NCI-H2081 (cell line): ENCODE results near the gene HS6ST2.

Experiments
- DNase-seq, 2 experiments: peaks; one replicate each; lab custom pipeline; 2025; lab: John Stamatoyannopoulos, UW

HS6ST2 gene

DNA sequence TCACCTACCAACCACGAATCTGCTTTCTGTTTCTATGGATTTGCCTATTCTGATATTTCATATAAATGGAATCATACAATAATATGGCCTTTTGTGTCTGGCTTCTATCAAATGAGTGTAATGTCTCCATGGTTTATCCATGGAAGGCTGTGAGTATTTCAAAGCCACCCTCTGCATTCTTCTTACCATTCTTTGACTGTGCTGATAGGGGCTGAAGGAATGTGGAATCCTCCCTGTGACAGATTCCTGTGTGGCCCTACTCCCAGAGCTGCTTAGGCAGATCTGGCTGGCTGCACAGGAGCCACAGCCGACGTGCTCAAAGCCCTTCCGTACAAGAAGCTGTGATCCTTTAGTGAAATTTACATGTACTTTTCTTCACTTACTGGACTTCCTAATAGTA, 163.2 kb downstream of the HS6ST2 start:
- DNase-seq: no peak

DNA sequence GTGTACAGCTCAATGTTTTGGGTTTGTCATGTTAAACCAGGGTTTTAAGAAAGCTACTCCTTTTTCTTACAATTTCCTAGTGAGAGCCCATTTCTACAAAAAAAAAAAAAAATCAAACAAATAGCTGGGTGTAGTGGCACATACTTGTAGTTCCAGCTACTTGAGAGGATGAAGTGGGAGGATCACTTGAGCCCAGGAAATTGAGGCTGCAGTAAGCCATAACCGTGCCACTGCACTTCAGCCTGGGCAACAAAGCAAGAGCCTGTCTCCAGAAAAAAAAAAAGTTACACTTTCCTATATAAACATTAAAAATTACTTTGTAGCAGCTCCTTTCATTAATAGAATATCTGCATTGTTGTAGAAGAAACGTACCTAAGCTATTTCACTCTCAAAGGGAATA, 166.7 kb downstream of the HS6ST2 start:
- DNase-seq: no peak

DNA sequence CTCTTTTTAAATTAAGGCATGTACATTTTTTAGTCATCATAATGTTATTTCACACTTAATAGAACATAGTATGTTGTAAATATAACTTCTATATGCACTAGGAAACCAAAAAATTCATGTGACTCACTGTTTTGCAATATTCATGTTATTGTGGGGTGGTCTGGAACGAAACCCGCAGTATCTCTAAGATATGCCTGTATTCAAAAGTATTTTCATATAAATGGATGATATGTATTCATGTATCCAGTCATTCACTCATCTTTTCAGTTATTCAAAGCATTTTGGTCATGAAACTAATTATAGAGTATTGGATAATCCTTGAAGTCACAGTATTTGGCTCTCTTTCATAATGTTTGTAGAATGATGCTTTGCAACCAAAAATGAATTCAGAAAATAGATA, 168.1 kb downstream of the HS6ST2 start:
- DNase-seq: no peak

DNA sequence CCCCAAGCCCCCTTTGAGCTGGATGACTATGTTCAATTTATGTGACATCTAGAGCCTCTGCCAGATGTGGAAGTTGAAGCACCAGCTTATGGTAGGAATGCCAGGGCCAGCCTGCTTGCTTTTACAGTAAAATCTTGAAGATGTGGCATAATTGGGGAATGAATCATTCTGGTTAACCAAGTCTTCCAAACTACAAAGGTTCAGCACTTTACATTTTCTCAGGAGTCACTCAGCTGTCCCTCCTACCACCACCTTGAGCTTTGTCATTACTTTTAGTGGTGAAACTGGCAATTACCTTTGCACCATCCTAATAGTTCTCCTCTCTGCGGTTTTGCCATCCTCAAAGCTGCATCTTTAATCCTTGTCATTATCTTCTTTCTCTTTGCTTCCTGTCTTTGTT, 172.2 kb downstream of the HS6ST2 start:
- DNase-seq: no peak

DNA sequence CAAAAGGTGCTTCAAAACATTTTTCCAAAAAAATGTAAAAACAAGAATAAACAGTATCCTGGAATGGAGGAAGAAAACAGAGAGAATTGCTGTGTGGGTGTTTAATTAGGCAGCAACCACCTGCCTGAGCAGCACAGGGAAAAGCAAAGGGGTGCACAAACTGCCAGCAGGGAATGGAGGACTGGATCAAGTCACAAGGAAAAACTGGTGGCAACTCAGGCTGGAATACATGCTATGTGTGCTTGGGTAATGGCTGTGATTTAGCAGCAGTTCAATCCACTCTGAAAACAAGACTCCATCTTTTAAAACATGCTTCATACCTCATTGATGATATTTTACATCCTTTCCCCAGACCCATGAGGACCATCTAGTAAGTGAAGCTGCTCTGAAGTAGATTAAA, 179.5 kb downstream of the HS6ST2 start:
- peak in 1 of 2 experiments; percentile 4 for DNase-seq

DNA sequence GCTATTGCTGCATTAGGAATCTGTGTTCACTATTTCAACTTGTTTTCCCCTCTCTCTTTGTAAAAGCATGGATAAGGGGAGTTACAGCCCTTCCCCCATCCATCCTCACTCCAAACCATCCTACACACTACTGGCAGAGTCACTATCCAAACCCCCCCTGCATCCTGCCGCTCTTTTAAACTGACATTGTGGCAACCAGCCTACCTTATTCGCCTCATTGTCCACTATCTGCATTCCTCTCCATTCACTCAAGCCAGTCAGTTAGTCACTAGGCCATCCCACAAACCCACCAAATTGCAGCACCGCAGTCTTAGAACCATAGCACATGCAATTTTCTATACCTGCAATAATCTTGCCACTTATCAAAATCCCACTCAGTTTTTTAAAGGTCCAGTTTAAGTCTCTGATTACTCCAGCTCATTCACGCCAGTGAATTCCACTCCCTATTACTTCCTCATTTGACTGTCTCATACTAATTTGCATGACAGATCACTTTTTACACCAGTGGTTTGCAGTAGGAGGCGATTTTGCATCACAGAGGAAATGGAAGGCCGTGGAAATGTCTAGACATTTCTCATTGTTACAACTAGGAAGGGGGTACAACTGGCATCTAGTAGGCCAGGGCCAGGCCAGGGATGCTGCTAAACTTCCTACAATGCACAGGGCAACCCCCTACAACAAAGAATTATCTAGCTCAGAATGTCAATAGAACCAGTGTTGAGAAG, 181.8 kb downstream of the HS6ST2 start:
- no peak for DNase-seq

DNA sequence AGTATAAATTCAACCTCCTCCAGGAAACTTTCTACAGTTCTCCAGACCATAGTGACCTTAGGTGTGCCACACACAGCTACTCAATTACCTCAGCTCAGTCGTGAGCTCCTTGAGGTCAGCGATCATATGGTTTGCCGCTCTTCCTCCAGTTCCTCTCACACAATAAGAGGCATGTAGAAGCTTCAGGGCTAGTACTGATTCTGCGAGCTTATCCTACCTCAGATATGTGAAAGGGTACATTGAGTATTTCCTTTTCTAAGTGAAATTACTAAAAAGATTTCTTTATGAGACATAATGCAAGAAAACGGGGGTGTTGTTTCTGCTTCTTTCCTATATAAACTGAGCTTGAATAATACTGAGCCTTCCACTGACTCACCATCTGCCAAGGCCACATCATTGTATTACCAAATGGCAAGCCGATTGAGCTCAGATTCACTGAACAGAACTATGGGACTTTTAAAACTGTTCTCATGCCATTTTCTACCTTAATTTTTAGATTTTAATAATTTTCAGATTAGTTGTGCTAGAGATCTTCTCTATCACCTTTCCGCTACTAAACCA, 183.1 kb downstream of the HS6ST2 start:
- no peak for DNase-seq

DNA sequence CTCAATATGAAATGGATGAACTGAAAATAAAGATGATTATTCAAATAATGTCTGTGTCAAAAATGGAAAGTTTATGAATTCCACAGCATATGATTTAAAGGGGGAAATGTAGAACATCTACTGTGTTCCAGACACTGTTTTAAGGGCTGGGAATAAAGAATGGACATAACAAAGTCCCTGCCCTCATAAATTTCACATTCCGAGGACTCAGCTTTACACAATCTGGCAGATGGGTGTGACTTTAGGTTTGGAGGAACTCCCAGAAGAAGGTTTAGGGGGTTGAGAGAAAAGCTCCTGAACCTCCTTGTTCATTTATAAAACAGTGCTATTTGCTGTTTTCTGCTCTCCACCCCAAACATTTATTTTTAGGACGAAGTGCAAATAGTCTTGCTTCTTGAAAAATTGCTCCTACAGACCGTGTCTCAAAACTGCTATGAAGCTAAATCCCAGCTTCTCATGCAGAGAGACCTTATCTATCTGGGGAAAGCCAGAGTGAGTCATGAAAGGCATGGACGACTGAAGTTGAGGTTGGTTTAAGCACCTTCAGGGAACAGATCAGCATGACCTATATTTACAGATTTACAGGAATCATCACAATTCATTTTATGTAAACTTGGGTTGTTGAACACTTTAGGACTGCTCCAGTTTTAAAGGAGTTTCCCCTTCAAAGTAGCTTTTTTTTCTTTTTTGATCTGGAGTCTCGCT, 184.3 kb downstream of the HS6ST2 start:
- no peak for DNase-seq

DNA sequence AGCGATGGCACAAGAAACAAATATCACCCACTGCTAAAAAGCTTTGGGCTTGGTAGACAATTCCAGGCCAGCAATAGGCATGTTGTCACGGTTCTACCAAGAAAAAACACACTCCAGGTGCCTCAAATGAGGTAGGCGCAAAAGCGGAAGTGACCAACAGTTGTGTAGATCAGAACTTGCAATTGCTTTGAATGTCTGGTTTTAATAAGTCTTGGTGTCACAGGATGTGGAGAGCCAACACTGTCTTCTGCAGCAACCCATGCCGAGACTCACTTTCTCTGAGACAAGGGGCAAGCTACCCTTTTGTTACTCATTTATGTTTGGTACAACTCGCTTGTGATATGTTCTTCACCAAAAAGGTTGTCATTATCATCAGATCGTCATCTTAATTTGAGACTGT, 188.8 kb downstream of the HS6ST2 start:
- DNase-seq: no peak

DNA sequence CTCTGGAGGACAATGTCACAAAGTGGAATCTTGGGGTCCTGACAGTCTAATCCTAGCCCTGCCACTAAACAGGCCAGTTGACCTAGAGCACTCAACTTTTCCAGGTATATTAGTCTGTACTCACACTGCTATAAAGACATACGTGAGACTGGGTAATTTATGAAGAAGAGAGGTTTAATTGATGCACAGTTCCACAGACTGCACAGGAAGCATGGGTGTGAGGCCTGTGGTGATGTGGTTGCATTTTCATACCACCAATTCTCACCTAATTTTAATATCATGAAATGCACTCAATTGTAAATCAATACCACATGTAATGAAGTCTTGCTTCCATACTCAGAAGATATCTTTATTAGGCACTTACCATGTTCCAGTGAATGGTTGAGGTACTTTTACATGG, 192.0 kb downstream of the HS6ST2 start:
- no peak for DNase-seq

DNA sequence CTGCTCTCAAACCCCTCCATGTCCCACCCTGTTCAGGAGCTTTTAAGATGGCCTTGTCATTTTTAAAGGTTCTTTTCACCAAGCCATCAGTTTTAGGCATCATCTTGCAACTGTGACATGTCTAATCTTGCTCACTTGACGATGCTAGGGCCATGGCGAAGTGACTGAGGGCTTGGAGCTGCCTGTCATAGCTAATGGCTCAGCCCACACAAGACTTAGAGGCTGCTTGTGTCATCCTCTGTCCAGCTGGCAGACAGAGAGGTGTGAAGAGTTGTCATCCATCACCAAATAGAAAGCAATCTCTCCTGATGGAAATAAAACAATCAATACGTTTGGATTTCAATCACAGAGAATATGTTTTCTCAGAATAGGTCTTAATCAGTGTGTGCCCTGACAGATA, 194.9 kb downstream of the HS6ST2 start:
- no peak for DNase-seq

DNA sequence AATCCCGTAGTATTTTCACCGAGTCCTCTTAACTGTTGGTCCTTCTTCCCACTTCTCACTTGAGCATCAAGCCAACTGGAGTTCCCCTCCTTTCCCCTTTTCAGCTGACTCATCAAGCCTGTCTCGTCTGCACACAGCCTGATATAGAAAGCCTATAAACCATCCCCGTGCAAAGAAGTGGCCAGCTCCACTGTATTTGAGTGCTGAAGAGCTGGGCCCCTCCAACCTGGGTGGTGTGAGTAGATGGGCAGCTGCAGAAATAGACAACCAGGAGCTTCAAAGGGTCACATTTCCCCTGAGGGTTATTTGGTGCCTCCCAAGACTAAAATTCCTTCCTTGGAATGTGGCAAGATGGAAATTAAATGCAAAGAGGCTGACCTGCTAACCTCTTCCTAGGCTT, 199.7 kb downstream of the HS6ST2 start:
- no peak for DNase-seq

DNA sequence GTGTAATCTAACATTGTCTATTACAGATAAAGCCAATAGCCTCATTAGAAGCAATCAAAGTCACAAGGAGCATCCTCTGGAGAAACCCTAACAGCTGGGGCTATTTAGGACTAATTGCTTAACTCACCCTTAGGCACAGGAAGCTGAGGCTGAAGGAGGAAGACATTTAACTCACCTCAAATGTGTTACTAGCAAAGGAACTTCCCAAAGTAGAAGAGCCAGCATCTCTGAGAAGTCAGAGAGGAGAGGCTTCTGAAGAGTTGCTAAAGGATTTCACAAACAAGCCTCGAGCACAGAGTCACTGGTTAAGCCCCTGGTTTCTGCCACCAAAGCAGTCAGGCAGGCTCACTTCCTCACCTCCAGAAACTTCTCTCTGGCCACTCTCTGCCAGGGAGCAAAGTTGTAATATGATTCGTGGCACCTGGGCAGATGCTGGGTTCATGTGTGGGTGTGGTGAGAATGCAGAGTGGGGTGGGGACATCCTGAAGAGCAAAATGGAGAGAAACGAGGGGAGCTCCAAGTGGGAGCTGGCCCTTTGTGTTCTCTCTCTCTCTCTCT, 201.3 kb downstream of the HS6ST2 start:
- no peak for DNase-seq

DNA sequence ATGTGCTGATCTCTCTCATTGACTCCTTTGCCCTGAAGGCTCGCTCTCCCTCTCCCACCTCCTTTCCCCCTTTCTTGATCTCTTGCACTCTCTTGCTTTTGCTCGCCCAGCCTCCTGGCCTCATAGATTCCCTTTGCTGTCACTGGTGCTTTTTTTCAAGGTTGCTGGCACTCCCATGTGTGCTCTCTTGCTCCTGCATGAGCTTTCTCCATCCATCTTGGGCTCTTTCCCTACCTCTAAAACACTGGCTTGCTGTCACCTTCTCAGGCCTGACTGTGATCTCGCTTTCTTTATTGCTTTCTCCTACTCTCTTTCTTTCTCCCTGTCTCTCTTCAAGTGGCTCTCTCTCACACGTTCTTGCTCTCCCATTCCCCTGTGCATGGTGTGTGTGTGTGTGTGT, 202.0 kb downstream of the HS6ST2 start:
- DNase-seq: no peak

DNA sequence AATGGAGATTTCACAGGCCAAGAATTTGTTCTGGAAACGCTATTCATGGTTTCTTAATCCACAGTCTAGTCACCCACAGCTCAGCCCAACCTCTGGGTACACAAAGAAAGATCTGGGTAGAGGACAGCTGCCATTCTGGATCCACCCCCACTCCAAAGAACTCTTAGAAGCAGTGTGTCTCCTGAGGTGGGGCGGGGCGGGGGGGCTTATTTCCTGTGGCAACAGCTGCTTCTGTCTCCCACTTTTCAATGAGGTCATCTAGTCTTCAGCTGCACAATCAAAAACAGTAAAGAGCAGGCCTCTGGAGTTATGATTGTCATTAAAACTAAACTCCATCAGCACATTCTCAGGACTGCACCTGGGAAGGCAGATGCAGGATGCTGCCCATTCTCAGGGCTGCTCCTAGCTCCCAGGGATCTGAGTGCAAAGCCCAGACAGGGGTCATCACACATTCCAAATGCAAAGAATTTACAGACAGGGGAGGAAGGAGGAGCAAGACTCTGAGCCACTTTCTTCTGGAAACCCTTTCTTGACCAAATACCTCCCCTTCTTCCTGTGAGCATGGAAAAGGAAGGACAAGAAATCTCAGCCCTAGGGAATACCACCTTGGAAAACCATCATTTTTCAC, 207.3 kb downstream of the HS6ST2 start:
- DNase-seq: no peak

DNA sequence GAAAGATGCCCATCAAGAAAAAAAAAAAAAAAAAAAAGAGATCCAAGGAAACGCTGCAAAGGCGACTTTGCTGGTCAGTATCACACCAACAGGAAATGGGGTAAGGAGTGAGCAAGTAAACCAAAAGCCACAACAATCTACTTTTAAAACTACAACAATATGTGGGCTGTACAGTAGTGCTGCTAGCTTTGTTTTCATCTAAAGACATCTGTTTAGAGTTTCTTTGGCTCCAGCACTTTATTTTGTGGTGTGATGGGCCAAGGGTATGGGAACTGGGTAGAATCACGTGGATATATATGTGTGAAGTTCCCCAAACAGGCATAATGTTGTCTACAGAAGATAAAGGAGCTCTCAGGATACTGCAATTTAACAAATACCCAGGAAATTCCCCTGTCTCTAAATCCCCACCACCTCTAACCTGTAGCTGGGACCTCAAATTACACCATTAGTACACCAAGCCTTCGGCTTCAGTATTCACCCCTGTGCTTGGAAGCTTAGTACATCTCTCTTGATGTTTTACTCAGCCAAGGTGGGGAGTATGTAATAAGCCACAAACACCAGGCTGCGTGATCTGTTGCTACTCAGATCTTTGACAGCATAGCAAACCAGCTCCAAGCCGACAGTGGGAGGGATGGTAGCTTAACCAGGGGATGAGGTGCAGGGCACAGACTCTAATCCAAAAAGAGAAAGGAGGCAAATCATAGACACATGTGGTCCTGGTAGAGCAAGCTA, 207.9 kb downstream of the HS6ST2 start:
- DNase-seq: no peak

DNA sequence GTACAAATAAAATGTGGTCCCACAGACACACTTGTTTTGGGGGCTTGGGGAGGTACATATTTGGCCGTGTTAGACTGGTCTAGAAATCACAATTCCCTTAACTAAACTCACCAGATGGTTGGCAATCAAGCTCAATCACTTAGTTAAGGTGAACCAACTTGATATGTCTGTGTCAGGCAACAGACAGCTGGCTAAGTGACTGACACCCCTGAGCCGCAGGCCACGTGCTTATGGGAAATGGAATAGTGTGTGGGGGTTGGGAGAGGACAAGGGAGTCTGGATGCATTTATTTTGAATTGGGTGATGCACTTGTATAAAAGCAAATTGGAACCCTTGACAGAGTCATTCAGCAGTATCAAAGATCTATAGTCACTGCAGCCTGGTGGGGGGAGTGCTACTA, 209.0 kb downstream of the HS6ST2 start:
- DNase-seq: no peak

DNA sequence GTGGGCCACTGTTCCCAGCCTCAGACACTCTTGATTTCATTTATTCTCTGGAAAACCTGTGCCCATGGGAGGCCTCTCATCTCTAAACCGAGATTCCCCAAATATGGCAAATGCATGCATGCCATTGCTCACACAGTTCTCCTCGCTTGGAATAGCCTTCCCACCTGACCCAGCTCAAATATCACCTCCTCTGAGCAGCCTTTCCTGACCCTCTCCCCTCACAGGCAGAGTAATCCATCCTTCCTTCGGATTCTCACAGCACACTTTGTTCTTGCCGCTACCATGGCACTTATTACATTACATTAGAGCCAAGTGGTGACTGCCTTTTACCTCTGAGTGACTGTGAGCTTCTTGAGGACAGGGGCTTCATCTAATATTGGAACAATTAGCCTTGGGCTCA, 209.5 kb downstream of the HS6ST2 start:
- DNase-seq: no peak

DNA sequence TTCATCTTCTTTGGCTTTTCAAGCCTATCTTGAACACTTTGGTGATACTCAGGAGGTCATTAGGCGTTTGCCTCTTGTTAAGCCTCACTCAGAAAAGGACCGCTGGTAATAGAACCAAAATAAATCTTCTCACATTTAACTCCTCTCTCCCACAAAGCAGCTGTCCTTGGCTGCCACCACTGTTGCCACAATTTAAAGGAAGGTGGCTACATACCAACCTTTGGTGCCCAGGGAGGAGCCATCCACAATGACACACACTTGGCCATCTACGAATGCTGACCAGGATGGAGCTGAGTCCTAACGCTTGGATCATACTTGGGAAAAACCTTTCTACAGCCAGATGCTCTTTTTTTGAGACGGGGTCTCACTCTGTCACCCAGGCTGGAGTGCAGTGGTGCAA, 210.2 kb downstream of the HS6ST2 start:
- DNase-seq: no peak

DNA sequence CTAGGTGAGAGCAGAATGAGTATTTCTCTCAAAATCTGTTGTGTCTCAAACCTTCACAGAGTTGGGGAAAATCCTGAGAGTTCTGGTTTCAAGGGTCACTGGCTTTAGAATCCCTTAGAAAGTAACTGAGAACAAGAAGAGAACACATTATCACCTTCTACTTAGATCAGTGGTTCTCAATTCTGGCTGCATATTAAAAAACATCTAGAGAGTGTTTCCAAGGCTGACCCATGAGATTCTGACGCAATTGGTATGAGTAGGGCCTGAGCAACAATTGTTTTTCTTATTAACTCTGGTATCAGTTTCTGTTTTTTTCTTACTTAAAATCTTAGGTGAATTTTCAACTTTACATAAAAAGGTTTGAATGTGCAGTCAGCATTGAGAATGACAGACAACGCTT, 212.8 kb downstream of the HS6ST2 start:
- no peak for DNase-seq

DNA sequence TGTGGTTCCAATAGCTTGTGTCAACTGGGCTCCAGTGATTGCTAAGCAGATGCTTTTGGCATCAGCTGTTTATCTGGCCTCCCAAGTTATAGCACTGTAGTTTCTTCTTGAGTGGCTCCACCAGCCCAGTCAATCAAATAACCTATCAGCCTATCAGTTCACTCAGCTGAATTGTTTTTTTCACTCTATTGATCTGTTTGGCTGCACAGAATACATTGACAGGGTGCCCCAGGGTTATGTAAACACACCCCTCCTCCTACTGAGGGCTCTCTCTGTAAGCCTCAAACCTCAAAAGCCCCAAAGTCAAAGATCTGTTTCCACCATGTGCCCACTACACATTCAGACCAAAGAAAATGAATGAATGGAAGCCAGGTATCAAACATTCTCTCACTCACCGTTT, 214.0 kb downstream of the HS6ST2 start:
- no peak for DNase-seq

DNA sequence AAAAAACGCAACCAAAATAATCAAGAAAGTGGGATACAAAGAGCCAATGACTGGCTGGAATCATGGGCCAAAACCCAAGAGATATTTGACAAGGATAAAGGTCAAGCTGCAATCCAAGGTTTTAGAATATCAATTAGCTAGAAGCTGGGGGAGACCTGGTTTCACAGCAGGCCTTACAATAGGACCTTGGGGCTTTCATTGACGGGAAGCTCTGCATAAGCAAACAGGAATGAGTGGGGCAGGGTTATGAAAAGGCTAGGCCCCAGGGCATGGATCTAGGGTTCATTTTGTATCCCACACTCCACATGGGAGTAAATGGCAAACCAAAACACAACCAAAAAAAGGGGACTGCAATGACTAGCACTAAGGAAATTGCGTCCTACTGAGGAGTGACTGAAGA, 215.3 kb downstream of the HS6ST2 start:
- DNase-seq: no peak
